ENCODE data around the gene ZNF814.
"Not testable (repeated sequence)": the region's sequence is repeated elsewhere in the genome, so short reads cannot be mapped to it uniquely, and the experiment has no call there.

Gene ZNF814

DNA sequence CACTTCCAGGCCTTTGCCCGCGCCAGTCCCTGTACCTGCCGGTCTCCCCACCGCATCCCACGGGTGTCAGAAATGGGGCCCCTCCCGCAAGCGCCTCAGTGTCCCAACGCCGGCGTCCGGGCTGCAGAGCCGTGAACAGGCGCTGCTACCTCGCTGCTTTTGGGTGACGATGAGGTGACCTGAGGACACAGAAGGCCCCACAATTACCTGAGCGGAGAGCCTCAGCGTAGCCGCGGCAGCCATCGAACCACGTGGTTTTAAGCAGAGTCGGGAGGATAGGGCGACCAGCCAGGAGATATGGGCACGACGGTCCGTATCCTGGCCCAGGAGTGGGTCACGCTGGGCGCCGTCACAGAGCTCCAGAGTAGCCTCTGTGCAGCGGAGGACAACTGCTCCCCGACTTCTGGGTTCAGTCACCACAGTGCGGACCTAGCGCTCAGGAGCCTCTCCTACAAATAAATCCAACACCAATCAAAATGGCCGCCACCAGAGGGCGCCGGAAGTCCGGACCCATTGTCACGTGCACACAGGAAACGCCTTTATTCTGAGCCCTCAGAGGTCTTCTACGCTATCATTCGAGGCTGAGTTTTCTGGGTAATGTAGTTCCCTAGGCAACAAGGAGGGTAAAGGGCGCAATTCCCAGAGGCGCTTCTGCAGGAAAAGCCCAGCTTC is at the start of gene ZNF814:
TSS of gene ZNF814 (minus strand) at position 478 of the 672 bp plus-strand sequence. CDS start at position 243, 235 bp downstream.
- DNase-seq (ENCODE audit: low read depth), result peak; percentile 37

DNA sequence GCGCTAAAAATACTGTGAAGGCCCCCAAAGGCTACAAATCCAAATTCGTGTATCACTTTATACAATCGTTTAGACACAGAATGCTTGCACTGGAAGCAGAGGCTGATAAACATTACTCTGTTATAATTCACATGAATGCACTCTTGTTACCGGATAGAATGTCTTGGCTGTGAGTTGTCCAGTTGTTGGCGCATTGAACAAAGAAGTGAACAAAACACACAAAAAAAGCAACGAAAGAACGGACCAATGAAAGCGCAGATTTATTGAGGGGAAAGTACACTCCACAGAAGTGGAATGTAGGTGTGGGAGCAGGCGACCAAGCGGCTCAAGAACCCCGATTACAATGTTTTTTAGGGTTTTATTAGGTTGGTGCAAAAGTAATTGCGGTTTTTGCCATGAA is 46.9 kb upstream of the ZNF814 start:
- no peak for DNase-seq (ENCODE audit: low read depth)

DNA sequence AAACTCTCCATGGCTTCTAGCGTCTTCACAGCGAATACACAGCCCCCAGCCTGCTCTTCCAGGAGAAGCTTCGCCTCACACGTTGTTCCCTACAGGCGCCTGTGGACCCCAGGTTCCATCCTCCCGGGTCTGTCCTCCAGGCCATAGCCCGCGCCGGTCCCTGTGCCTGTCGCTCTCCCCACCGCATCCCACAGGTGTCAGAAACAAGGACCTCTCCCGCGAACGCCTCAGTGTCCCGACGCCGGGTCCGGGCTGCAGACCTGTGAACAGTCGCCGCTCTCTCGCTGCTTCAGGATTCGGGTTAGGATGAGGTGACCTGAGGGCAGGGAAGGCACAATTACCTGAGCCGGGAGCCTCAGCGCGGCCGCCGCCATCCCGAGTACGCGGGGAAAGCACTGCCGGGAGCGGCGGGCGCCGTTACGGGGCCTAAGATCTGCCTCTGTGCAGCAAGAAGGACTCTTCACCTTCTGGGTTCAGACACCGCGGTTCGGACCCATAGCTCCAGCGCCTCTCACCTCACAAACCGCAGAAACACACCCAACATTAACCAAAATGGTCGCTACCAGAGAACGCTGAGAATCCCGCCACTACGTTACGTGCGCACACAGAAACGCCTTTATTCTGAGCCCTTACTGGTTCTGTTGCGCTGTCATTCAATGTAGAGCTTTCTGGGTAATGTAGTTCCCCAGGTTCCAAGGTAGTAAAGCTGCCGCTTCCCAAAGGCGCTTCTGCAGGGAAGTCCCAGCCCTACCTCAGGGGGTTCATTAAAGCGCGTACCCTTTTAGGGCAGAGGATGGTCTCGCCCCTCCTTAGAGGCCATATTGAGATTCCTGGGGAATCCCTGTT is 46.2 kb upstream of the ZNF814 start, which contains the start of gene ZNF418:
TSS of gene ZNF418 (minus strand) at position 583 of the 846 bp plus-strand sequence. CDS start 1,580 bp downstream, outside the sequence.
- DNase-seq (ENCODE audit: low read depth), result peak; percentile 51

DNA sequence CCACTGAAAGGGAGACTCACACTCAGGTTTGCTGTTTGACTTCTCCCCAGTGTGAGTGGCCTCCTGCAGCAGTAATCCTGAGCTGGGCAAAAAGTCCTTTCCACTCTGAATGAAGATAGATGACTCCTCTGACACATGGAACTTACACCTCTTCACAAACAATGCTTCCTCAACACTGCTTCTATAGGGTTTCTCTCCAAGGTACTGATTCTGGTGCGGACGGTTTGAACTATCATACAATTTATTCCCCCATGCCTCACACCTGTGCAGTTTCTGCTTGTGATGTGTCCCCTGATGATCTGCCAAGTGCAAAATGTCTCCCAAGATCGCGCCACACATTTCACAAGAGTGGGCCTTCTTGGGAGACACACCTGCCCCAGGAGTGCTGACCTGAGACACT is 38.8 kb upstream of the ZNF814 start:
- no peak for DNase-seq (ENCODE audit: low read depth)

DNA sequence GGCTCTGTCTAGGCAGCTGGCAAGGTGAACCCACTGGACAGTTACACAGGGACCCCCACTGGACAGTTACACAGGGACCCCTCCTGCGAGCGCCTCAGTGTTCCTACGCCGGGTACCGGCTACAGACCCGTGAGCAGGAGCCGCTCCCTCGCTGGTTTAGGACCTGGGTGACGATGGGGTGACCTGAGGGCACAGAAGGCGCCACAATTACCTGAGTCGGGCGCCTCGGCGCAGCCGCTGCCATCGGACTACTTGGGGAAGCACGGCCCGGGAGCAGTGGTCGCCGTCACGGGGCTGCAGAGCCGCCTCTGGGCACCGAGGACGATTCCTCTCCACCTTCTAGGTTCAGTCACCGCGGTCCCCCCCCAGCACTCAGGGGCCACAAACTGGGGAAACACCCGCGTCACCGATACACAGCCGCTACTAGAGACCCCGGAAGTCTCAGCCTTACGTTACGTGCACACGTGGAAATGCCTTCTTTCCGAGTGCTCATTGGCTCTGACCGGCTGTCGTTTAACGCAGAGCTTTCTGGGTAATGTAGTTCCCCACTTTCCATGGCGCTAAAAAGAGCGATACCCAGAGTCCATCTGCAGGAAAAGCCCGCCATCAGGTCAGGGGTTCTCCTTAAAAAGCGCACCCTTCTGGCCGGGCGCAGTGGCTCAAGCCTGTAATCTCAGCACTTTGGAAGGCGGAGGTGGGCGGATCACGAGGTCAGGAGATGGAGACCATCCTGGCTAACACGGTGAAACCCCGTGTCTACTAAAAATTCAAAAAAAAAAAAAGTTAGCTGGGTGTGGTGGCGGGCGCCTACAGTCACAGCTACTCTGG is 27.5 kb upstream of the ZNF814 start, which contains the start of gene ZNF417:
TSS of gene ZNF417 (minus strand) at position 425 of the 828 bp plus-strand sequence. CDS start at position 244, 181 bp downstream.
- peak; percentile 86 for DNase-seq (ENCODE audit: low read depth)

DNA sequence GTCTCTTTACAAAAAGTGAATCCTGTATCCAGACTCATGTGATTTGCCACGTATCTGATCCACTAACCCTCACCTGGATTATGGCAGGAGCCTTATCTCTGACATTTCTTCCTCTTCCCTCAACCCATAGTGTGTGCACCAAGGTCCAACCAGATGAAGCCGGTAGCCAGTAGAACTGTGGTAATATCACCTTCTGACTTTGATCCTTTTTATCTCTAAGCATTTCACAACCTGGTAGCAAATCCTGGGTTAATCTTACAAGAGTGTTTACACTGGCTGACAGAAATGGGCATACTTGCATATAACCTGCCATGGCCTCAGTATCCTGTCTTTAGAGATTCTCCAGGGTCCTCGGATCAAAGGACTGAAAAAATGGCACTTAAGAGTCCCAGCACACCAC is 25.7 kb upstream of the ZNF814 start:
- DNase-seq (ENCODE audit: low read depth), result no peak

DNA sequence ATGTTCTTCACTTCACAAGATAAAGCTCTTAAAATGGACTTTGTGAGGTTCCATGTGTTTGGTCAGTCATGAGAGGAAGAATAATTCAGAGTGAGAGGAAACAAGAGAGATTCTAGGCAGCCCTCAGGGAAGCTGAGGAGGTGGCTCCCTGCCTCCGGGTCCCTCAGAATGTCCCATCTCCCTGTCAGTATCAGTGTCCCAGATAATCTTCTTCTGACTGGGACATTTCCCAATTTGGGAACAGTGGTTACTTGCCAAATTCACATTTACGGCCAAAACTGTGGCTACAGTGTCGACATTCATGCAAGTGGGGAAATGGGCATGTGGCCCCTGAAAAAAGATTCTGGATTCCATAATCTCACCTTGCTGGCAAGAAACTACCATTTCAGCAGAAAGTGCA is 18.6 kb upstream of the ZNF814 start:
- no peak for DNase-seq (ENCODE audit: low read depth)

DNA sequence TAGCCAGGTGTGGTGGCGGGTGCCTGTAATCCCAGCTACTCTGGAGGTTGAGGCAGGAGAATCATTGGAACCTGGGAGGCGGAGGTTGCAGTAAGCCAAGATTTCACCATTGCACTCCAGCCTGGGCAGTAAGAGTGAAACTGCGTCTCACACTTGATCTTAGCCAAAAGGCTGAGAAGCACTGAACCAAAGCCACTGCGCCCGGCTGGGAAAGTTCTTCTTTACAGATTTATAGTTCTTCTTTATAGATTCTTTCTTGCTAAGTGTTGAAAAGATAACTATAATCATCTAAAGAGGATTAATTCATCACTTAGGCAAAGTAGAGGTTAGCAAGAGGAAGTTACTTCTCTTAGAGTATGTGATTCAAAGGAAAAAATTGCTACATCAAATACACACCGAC is 16.4 kb upstream of the ZNF814 start:
- no peak for DNase-seq (ENCODE audit: low read depth)

DNA sequence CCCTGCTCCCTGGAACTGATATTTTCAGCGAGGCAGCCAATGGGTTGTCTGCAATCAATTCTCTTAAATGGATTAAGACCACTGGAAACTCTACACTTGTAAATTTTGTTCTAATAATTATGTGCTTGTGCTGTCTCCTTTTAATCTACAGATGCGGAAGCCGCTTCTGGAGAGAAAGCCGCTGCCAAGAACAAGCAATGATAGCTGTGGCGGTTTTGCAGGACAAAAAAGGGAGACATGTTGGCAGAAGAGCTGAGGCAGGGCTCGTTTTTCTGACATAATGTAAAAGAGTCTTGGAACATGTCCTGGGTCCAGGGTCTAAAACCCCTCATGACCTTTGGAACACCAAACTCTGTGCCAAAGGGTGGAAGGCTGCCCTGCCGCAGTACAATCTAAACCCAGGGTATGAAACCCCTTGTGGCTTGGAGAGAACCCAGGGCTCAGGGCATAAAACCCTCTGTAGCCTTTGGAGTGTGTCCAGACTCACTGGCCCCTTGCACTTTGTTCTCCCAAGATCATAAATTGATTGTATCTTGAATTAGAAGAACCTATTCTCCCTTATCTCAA is 14.9 kb upstream of the ZNF814 start:
- no peak for DNase-seq (ENCODE audit: low read depth)

DNA sequence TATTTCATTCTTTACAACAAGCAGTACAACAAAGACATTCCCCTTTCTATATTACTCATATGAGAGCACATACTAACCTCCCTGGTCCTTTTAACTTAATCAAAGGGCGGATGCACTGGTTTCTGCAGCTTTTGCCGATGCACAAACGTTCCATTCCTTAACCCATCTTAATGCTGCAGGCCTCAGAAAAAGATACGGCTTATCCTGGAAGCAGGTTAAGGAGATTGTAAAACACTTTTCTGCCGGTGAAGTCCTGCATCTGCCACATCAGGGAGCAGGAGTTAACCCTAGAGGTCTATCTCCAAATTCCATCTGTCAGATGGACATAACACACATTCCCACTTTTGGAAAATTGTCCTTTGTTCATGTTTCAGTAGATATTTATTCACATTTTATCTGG is 11.5 kb upstream of the ZNF814 start:
- no peak for DNase-seq (ENCODE audit: low read depth)

DNA sequence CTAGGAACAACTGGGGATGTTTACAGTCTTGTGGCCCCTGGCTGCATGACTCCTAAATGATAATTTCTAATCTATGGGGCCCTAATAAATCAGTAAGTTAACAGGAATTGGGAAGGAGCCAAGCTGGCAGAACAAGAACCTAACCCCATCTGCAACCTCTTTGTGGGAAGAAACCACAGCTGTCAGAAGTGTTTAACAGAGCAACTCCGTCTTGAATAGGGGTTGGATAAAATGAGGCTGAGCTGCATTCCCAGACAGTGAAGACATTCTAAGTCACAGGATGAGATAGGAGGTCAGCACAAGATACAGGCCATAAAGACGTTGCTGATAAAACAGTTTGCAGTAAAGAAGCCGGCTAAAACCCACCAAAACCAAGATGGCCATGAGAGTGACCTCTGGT is 1.9 kb upstream of the ZNF814 start:
- peak; percentile 88 for DNase-seq (ENCODE audit: low read depth)

DNA sequence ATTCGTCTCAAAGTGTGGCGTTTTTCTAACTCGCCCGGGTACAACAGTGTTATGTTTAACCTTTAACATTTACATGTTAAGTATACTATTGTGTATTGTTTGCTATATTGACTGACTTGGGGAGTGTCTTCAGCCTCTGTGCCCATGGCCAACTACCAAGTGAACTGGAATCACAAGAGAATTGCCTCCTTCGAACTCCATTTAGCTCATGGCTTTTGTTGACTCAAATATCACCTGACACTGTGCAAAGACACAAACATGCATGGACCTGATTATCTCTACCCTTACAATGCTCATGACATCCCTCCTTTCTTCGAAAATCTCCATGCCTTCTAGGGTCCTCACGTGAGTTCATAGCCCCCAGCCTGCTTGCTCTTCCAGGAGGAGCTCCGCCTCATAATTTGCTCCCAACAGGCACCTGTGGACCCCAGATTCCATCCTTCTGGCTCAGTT is 704 bp downstream of the ZNF814 start:
- no peak for DNase-seq (ENCODE audit: low read depth)

DNA sequence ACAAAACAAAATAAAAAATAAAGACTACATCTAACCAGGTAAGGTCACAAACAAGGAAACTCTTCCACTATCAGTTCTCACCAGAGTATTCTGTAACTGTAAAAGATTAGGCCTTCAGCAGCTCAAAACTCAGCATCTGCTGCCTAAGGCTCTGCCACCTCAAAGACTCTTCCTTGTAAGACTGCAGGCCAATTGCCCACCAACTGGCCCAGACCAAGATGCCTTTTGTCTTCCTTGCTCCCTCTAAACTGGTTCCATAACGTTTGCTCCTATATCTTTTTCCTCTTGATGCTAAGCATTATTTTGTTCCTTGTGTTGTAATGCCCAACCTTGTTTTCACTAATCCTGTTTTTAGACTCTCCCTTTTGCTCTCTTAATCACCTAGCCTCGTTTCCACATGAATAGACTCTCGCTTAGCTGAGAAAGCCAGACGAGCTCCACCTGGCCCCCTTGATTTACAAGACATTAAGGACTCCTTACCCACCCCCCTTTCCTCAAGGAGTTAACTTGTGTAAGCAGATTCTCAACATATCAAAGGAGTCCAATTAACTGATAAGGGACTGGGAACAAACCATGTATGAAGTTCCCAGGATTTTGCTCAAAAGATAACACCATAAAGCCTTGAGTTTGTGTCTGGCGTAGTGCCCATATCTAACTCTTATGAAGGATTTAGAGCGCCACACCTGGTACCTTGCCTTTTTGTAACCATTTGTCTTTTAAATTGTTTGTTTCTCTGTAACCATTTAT is 1.5 kb downstream of the ZNF814 start:
- peak; percentile 17 for DNase-seq (ENCODE audit: low read depth)

DNA sequence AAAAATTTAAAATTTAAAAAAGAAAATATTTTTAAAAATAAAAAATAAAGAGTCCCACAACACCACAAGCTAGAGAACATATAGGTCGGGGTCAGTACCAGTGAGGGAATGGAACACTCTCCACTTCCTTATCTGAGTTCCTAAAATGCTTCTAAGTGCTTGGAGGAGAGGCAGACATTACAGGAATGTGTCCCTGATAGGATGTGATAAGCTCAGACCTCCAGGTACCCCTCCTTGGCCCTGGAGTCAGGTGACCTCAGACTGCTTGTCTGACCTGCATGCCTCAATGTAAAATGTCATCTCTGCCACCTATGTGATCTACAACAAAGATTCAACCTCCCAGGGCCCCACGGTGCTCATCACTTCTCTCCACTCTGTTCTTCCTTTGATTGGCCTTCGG is 2.8 kb downstream of the ZNF814 start:
- DNase-seq (ENCODE audit: low read depth), result no peak

DNA sequence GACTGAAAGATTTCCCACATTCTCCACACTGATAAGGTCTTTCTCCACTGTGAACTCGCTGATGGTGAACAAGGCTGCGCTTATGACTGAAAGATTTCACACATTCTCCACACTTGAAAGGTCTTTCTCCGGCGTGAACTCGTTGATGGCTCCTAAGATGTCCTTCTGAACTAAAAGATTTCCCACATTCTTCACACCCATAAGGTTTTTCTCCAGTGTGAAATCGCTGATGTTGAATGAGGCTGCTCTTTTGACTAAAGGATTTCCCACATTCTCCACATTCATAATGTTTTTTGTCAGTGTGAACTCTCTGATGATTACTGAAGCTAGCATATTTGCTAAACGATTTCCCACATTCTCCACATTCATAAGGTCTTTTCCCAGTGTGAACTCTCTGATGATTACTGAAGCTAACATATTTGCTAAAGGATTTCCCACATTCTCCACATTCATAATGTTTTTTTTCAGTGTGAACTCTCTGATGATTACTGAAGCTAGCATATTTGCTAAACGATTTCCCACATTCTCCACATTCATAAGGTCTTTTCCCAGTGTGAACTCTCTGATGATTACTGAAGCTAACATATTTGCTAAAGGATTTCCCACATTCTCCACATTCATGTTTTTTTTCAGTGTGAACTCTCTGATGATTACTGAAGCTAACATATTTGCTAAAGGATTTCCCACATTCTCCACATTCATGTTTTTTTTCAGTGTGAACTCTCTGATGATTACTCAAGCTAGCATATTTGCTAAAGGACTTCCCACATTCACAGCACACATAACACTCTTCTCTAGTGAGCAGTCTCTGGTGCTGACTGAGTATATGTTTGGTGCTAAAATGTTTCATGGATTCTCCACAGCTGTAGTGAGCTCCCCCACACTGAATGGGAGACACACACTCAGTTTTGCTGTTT is 14.7 kb downstream of the ZNF814 start:
- DNase-seq (ENCODE audit: low read depth), result not testable (repeated sequence)

DNA sequence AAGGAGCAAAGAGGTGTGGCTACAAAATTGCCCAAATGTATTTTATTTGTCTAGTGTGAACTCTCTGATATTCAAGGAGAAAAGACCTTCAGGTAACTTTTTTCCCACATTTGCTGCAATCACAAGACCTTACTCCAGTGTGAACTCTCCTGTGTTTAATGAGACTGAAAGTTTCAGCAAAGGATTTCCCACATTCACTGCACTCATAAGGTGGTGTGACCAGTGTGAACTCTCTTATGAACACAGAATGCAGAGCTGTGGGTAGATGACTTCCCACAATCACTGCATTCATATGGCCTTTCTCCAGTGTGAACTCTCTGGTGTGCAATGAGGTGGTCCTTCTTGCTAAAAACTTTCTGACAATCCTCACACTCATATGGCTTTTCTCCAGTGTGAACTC is 16.4 kb downstream of the ZNF814 start:
- no peak for DNase-seq (ENCODE audit: low read depth)

DNA sequence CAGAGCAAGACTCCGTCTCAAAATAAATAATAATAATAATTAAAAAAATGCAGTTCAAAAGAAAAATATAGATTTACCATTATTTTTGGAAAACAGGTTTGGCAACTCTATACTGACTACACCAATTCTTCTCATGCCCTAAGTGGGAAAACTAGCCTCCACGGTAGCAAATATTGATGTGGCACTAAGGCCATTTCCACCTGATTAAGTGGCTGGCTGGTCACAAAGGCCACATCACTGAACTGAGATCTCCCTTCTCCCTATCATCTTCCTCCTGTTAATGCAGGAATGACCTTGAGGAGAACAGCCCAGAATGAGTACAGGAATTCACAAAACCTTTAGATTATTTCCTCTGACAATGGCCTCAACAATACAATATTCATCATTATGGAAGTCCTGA is 18.6 kb downstream of the ZNF814 start:
- DNase-seq (ENCODE audit: low read depth), result no peak

DNA sequence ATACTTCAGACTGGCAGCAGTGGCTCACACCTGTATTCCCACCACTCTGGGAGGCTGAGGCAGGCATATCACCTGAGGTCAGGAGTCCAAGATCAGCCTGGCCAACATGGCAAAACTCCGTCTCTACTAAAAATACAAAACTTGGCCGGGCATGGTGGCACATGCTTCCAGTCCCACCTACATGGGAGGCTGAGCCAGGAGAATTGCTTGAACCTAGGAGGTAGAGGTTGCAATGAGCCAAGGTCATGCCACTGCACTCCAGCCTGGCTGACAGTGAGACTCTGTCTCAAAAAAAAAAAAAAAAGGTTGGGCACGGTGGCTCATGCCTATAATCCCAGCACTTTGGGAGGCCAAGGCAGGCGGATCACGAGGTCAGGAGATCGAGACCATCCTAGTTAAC is 19.2 kb downstream of the ZNF814 start:
- not testable (repeated sequence) for DNase-seq (ENCODE audit: low read depth)

DNA sequence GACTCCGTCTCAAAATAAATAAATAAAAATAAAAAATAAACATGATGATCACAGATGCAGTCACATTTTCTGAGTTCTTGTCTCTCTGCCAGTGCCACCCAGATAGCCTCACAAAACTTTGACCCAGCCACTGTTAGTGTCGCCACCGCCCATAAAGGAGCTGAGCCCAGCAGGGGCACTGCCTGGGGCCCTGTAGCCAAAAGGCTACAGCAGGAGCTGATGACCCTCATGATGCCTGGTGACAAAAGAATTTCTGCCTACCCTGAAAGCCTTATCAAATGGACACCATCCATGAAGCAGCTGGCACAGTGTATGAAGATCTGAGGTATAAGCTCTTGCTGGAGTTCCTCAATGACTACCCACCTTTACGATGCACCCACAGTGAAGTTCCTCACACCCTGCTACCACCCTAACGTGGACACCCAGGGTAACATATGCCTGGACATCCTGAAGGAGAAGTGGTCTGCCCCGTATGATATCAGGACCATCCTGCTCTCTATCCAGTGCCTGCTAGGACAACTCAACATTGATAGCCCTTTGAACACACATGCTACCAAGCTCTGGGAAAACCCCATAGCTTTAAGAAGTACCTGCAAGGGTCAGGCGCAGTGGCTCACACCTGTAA is 20.9 kb downstream of the ZNF814 start:
- DNase-seq (ENCODE audit: low read depth), result no peak

DNA sequence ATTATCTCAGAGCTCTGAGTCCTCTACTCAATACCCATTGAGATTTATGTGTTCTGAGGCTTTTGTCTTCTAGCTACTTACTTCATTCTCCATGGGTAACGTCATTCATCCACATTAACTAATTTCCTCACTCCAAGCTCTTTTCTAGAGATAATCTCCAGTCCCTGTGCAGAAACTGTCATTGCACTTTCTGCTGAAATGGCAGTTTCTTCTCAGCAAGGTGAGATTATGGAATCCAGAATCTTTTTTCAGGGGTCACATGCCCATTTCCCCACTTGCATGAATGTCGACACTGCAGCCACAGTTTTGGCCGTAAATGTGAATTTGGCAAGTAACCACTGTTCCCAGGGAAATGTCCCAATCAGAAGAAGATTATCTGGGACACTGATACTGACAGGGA is 26.5 kb downstream of the ZNF814 start:
- not testable (repeated sequence) for DNase-seq (ENCODE audit: low read depth)

Data from non-pigmented ciliary epithelial cell (primary cell).